Measurements from ENCODE around the gene CST9L. TPM values are rescaled to one million over a fixed set of nuclear protein-coding genes. Genes with fewer than 3 reads are reported as not detected.

CST9L gene
- total RNA-seq, 1 experiment from 2014 or later = not detected

- intact Hi-C loops (cut with micrococcal nuclease) = no loop called here
- Histone ChIP-seq H3K79me2 (ENCODE audit: low read length) (no peaks in the 10 kb centered on the region), H3K4me2 (ENCODE audit: low read length) (no peak overlapping the region), H2AFZ (ENCODE audit: low read length) (no peak overlapping the region), H3K4me1 (ENCODE audit: insufficient read depth, low read length) (no peaks in the 10 kb centered on the region), H3K36me3 (ENCODE audit: low read depth, low read length) (no peaks in the 10 kb centered on the region), H3K9ac (ENCODE audit: low read length) (no peak overlapping the region), H3K4me3 (ENCODE audit: low read length) (no peak overlapping the region), H3K27me3 (ENCODE audit: low read length) (peaks cover 84% of the 10 kb centered on the region), H3K27ac (ENCODE audit: low read length) (no peak overlapping the region), H4K20me1 (ENCODE audit: low read length) (no peaks in the 10 kb centered on the region), H3K9me3 (ENCODE audit: low read length) (no peaks in the 10 kb centered on the region), H3K9me2 (replicated peaks; ENCODE audit: low read length) (no peaks in the 10 kb centered on the region), H3F3A (ENCODE audit: low read length, unreplicated experiment) (no peaks in the 10 kb centered on the region)
- CTCF ChIA-PET = no interaction called here
- POLR2A ChIA-PET (ENCODE audit: unreplicated experiment) = no interaction called here
- BruUV-seq (replicated peaks) = no TSS peak
- no peak for DNase-seq
- TF ChIP-seq EZH2 (IDR thresholded peaks at IDR 0.05; ENCODE audit: low read length, unreplicated experiment) = no peak
- TF ChIP-seq EZH2phosphoT487 (IDR thresholded peaks at IDR 0.05; ENCODE audit: borderline replicate concordance, low read length) = no peak
- TF ChIP-seq, protein P1, sequence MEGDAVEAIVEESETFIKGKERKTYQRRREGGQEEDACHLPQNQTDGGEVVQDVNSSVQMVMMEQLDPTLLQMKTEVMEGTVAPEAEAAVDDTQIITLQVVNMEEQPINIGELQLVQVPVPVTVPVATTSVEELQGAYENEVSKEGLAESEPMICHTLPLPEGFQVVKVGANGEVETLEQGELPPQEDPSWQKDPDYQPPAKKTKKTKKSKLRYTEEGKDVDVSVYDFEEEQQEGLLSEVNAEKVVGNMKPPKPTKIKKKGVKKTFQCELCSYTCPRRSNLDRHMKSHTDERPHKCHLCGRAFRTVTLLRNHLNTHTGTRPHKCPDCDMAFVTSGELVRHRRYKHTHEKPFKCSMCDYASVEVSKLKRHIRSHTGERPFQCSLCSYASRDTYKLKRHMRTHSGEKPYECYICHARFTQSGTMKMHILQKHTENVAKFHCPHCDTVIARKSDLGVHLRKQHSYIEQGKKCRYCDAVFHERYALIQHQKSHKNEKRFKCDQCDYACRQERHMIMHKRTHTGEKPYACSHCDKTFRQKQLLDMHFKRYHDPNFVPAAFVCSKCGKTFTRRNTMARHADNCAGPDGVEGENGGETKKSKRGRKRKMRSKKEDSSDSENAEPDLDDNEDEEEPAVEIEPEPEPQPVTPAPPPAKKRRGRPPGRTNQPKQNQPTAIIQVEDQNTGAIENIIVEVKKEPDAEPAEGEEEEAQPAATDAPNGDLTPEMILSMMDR (conservative IDR thresholded peaks at IDR 0.05; ENCODE audit: low read depth, low read length) = no peak
- no peak for ATAC-seq
Measured at GRCh38 chr20:23520185-23520584, 48.1 kb downstream of the CST9L start.

DNA sequence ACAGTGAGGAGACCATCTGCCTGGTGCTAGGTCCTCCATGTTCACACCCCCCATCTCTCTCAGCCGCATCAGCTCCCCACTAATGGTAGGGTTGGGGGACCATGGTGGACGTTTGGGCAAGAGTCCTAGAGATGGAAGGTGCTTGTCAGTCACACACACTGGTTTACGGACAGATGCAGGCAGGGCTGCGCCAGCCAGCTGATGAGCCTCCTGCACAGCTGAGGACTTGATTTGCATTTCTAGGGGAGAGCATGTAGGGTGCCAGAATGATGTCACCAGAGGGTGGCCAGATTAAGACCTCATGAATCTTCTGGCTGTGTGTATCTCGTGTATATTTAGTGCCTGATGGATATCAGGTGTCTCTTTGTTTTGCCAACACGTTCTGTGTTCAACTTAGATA lies 48.7 kb downstream of the CST9L start:
- H3K4me1 ChIP-seq (ENCODE audit: insufficient read depth, low read length) = no peaks in the 10 kb centered on the region
- no peak overlapping the region for H3K27ac ChIP-seq (ENCODE audit: low read length)
- BruUV-seq (replicated peaks) = no TSS peak
- no peaks in the 10 kb centered on the region for H3K79me2 ChIP-seq (ENCODE audit: low read length)
- no peaks in the 10 kb centered on the region for H3K9me2 ChIP-seq (replicated peaks; ENCODE audit: low read length)
- H2AFZ ChIP-seq (ENCODE audit: low read length) = no peak overlapping the region
- no peaks in the 10 kb centered on the region for H3K36me3 ChIP-seq (ENCODE audit: low read depth, low read length)
- CTCF ChIA-PET = no interaction called here
- no peak for TF ChIP-seq EZH2 (IDR thresholded peaks at IDR 0.05; ENCODE audit: low read length, unreplicated experiment)
- TF ChIP-seq EZH2phosphoT487 (IDR thresholded peaks at IDR 0.05; ENCODE audit: borderline replicate concordance, low read length) = no peak
- TF ChIP-seq, protein P1 (conservative IDR thresholded peaks at IDR 0.05; ENCODE audit: low read depth, low read length) = no peak
- DNase-seq (no peak), ATAC-seq (no peak)
- peaks cover 80% of the 10 kb centered on the region for H3K27me3 ChIP-seq (ENCODE audit: low read length)
- intact Hi-C loops (cut with micrococcal nuclease) = no loop called here
- no peak overlapping the region for H3K9ac ChIP-seq (ENCODE audit: low read length)
- no peaks in the 10 kb centered on the region for H3K9me3 ChIP-seq (ENCODE audit: low read length)
- no peak overlapping the region for H3K4me3 ChIP-seq (ENCODE audit: low read length)
- H3F3A ChIP-seq (ENCODE audit: low read length, unreplicated experiment) = no peaks in the 10 kb centered on the region
- H3K4me2 ChIP-seq (ENCODE audit: low read length) = no peak overlapping the region
- POLR2A ChIA-PET (ENCODE audit: unreplicated experiment) = no interaction called here
- no peaks in the 10 kb centered on the region for H4K20me1 ChIP-seq (ENCODE audit: low read length)

- intact Hi-C loops (cut with micrococcal nuclease) = no loop called here
- Histone ChIP-seq H4K20me1 (ENCODE audit: low read length) (no peaks in the 10 kb centered on the region), H3K79me2 (ENCODE audit: low read length) (no peaks in the 10 kb centered on the region), H3K36me3 (ENCODE audit: low read depth, low read length) (no peaks in the 10 kb centered on the region), H3K9me3 (ENCODE audit: low read length) (no peaks in the 10 kb centered on the region), H2AFZ (ENCODE audit: low read length) (no peak overlapping the region), H3K27ac (ENCODE audit: low read length) (no peak overlapping the region), H3K4me1 (ENCODE audit: insufficient read depth, low read length) (no peaks in the 10 kb centered on the region), H3K4me3 (ENCODE audit: low read length) (no peak overlapping the region), H3K27me3 (ENCODE audit: low read length) (peaks cover 73% of the 10 kb centered on the region), H3K9me2 (replicated peaks; ENCODE audit: low read length) (no peaks in the 10 kb centered on the region), H3K4me2 (ENCODE audit: low read length) (no peak overlapping the region), H3F3A (ENCODE audit: low read length, unreplicated experiment) (no peaks in the 10 kb centered on the region), H3K9ac (ENCODE audit: low read length) (no peak overlapping the region)
- ChIA-PET POLR2A (ENCODE audit: unreplicated experiment) (no interaction called here), CTCF (no interaction called here)
- no peak for DNase-seq
- TF ChIP-seq EZH2 (IDR thresholded peaks at IDR 0.05; ENCODE audit: low read length, unreplicated experiment) (no peak), EZH2phosphoT487 (IDR thresholded peaks at IDR 0.05; ENCODE audit: borderline replicate concordance, low read length) (no peak)
- TF ChIP-seq, protein P1 (conservative IDR thresholded peaks at IDR 0.05; ENCODE audit: low read depth, low read length) = no peak
- no TSS peak for BruUV-seq (replicated peaks)
- no peak for ATAC-seq
Measured at GRCh38 chr20:23517719-23518118, 50.6 kb downstream of the CST9L start.

Measured in PC-3 (cell line).